H1 (cell line): Measurements from ENCODE around the gene ATP9B. TPM values are rescaled to one million over a fixed set of nuclear protein-coding genes. Genes with fewer than 3 reads are reported as not detected.
A peak's percentile ranks its signal among the peaks of the same experiment; 100 is the strongest.

Experiments used
- CTCF ChIA-PET: fragments of 300-600 bp; sonication (Branson Sonifier 250); formaldehyde crosslinking; loops from one replicate; lab custom pipeline; 2021; ENCODE audit not compliant: partially characterized antibody; lab: Charles Lee
- POLR2A ChIA-PET: fragments of 300-600 bp; sonication (Branson Sonifier 250); formaldehyde crosslinking; loops from one replicate; lab custom pipeline; 2021; ENCODE audit warnings: inconsistent platforms; ENCODE audit not compliant: partially characterized antibody; lab: Charles Lee
- DNase-seq, 2 experiments: peaks; one replicate each; pipeline versions ENCODE4 v3.0.0 to v3.0.0-alpha.2; 2010 to 2022; ENCODE audit warnings: low spot score in 2 of 2, low read depth in 1 of 2, mixed read lengths in 1 of 2
- FAIRE-seq: peaks from 2 replicates; lab custom pipeline; 2011; peaks lifted over from hg19 to GRCh38; lab: Jason Lieb, UNC
- H2AFZ ChIP-seq: 2 replicates; pipeline ENCODE4 v1.8.1; 2012; ENCODE audit warnings: low read length, inconsistent platforms
- H2AK5ac ChIP-seq: 2 replicates; pipeline ENCODE4 v1.6.1; 2013; ENCODE audit warnings: low read depth, low read length
- H2BK120ac ChIP-seq: replicated peaks from 2 replicates; pipeline ENCODE3; 2013; ENCODE audit warnings: low read depth, low read length, inconsistent platforms
- H2BK12ac ChIP-seq: 2 replicates; pipeline ENCODE4 v1.6.1; 2013; ENCODE audit warnings: low read depth, low read length
- H2BK15ac ChIP-seq: 2 replicates; pipeline ENCODE4 v1.6.1; 2013; ENCODE audit warnings: low read length
- H2BK20ac ChIP-seq: 2 replicates; pipeline ENCODE4 v1.6.1; 2013; ENCODE audit warnings: low read length
- H2BK5ac ChIP-seq: 2 replicates; pipeline ENCODE4 v1.6.1; 2013; ENCODE audit warnings: low read depth, low read length
- H3K14ac ChIP-seq: 2 replicates; pipeline ENCODE4 v1.6.1; 2013; ENCODE audit warnings: inconsistent platforms; ENCODE audit not compliant: insufficient read length
- H3K18ac ChIP-seq: 2 replicates; pipeline ENCODE4 v1.6.1; 2013; ENCODE audit warnings: low read length; ENCODE audit errors: extremely low read depth
- H3K23ac ChIP-seq: 2 replicates; pipeline ENCODE4 v1.6.1; 2013; ENCODE audit warnings: inconsistent platforms; ENCODE audit not compliant: insufficient read length
- H3K23me2 ChIP-seq: 2 replicates; pipeline ENCODE4 v1.6.1; 2013; ENCODE audit warnings: low read depth, low read length
- H3K27ac ChIP-seq: 2 replicates; pipeline ENCODE4 v1.6.1; 2011; ENCODE audit warnings: low read depth, low read length, inconsistent platforms
- H3K27me3 ChIP-seq, 4 experiments: replicated peaks in 1 of 4; 1 replicate in 1 of 4; 2 replicates in 3 of 4; pipeline versions ENCODE4 v1.6.1 to v1.8.1; 2011 to 2013; ENCODE audit warnings: low read length in 3 of 4, mild to moderate bottlenecking in 3 of 4, inconsistent platforms in 2 of 4, mixed read lengths in 2 of 4, moderate library complexity in 1 of 4; ENCODE audit not compliant: control insufficient read depth in 3 of 4, insufficient read depth in 3 of 4; ENCODE audit errors: extremely low read depth in 1 of 4
- H3K36me3 ChIP-seq, 4 experiments: 2 replicates each; pipeline versions ENCODE4 v1.6.1 to v1.8.1; 2011 to 2013; ENCODE audit warnings: mild to moderate bottlenecking in 4 of 4, low read length in 3 of 4, moderate library complexity in 2 of 4, control low read depth in 1 of 4, inconsistent platforms in 1 of 4; ENCODE audit not compliant: insufficient read depth in 4 of 4, control insufficient read depth in 2 of 4
- H3K4ac ChIP-seq: replicated peaks from 2 replicates; pipeline ENCODE3; 2013; ENCODE audit warnings: low read length, low read depth, mixed read lengths, inconsistent platforms; ENCODE audit not compliant: insufficient read length
- H3K4me1 ChIP-seq, 4 experiments: replicated peaks in 1 of 4; 1 replicate in 1 of 4; 2 replicates in 3 of 4; pipeline versions ENCODE4 v1.6.1 to v1.8.1; 2011 to 2013; ENCODE audit warnings: low read length in 3 of 4, inconsistent platforms in 2 of 4, mixed read lengths in 1 of 4; ENCODE audit not compliant: insufficient read depth in 4 of 4, control insufficient read depth in 3 of 4
- H3K4me2 ChIP-seq, 2 experiments: 2 replicates each; pipeline versions ENCODE4 v1.6.1 to v1.8.1; 2011 to 2013; ENCODE audit warnings: low read depth in 2 of 2, low read length in 2 of 2, control low read depth in 1 of 2, inconsistent platforms in 1 of 2, mild to moderate bottlenecking in 1 of 2; ENCODE audit not compliant: insufficient read depth in 1 of 2
- H3K4me3 ChIP-seq, 4 experiments: fragments of 200-600, 300-600 bp in 1 of 4; sonication (generic), shearing (Covaris generic), sonication (Bioruptor Twin) in 1 of 4; 2 replicates each; pipeline versions ENCODE4 v1.5.1 to v1.8.1; 2011 to 2016; ENCODE audit warnings: low read length in 4 of 4, low read depth in 3 of 4, control low read depth in 2 of 4, inconsistent platforms in 2 of 4, mild to moderate bottlenecking in 2 of 4, mixed read lengths in 1 of 4, moderate library complexity in 1 of 4; ENCODE audit not compliant: insufficient read depth in 2 of 4; ENCODE audit errors: extremely low read depth in 1 of 4
- H3K56ac ChIP-seq: replicated peaks from 2 replicates; pipeline ENCODE3; 2013; ENCODE audit warnings: low read depth, mild to moderate bottlenecking, mixed read lengths, low read length, inconsistent platforms; ENCODE audit not compliant: insufficient read length
- H3K79me1 ChIP-seq: 2 replicates; pipeline ENCODE4 v1.6.1; 2013; ENCODE audit warnings: low read depth, low read length, control low read depth
- H3K79me2 ChIP-seq, 2 experiments: 2 replicates each; pipeline versions ENCODE4 v1.6.1 to v1.8.1; 2012 to 2013; ENCODE audit warnings: low read length in 2 of 2, mild to moderate bottlenecking in 2 of 2, inconsistent platforms in 1 of 2; ENCODE audit not compliant: insufficient read depth in 2 of 2, control insufficient read depth in 1 of 2
- H3K9ac ChIP-seq, 4 experiments: replicated peaks in 1 of 4; 1 replicate in 1 of 4; 2 replicates in 3 of 4; pipeline versions ENCODE4 v1.6.1 to v1.8.1; 2011 to 2013; ENCODE audit warnings: low read depth in 3 of 4, low read length in 3 of 4, control low read depth in 2 of 4, mild to moderate bottlenecking in 2 of 4, moderate library complexity in 2 of 4, inconsistent platforms in 1 of 4; ENCODE audit errors: extremely low read depth in 1 of 4
- H3K9me3 ChIP-seq, 2 experiments: 2 replicates each; pipeline versions ENCODE4 v1.6.1 to v1.8.1; 2012 to 2013; ENCODE audit warnings: mild to moderate bottlenecking in 2 of 2, moderate library complexity in 2 of 2, control low read depth in 1 of 2, inconsistent platforms in 1 of 2, low read depth in 1 of 2, low read length in 1 of 2, mixed read lengths in 1 of 2; ENCODE audit not compliant: insufficient read depth in 2 of 2
- H4K20me1 ChIP-seq, 2 experiments: replicated peaks in 1 of 2; 2 replicates each; pipeline versions ENCODE3 to v1.8.1; 2011 to 2013; ENCODE audit warnings: inconsistent platforms in 2 of 2, low read length in 2 of 2, mild to moderate bottlenecking in 1 of 2; ENCODE audit not compliant: insufficient read depth in 2 of 2, control insufficient read depth in 1 of 2
- H4K5ac ChIP-seq: 2 replicates; pipeline ENCODE4 v1.6.1; 2013; ENCODE audit warnings: low read length, low read depth, mixed read lengths, inconsistent platforms; ENCODE audit not compliant: insufficient read length
- H4K8ac ChIP-seq: 2 replicates; pipeline ENCODE4 v1.8.0; 2013; ENCODE audit warnings: mild to moderate bottlenecking, moderate library complexity, low read length, inconsistent platforms; ENCODE audit not compliant: insufficient read depth; ENCODE audit errors: extremely low read depth
- H4K91ac ChIP-seq: replicated peaks from 2 replicates; pipeline ENCODE3; 2013; ENCODE audit warnings: low read length, mixed read lengths, inconsistent platforms; ENCODE audit not compliant: insufficient read length
- YY1 ChIP-seq: IDR thresholded peaks from 2 replicates; pipeline ENCODE4 v1.6.1; 2011; ENCODE audit warnings: low read depth, mild to moderate bottlenecking, low read length
- WGBS, 2 experiments: shearing (Covaris generic) in 1 of 2; methylation state at CpG; one replicate each; pipeline versions ENCODE4 v1.1.6 to v1.1.7; 2013 to 2015; ENCODE audit warnings: low lambda C conversion rate in 2 of 2, mixed read lengths in 2 of 2, inconsistent platforms in 1 of 2, low coverage in 1 of 2, missing lambda C conversion rate in 1 of 2; ENCODE audit not compliant: insufficient replicate concordance in 2 of 2, insufficient coverage in 1 of 2, insufficient read length in 1 of 2; ENCODE audit errors: extremely low coverage in 1 of 2, missing lambda C conversion rate in 1 of 2; 5-methylcytosine and 5-hydroxymethylcytosine counted together
- polyA plus RNA-seq, 7 experiments: library from polyadenylated mRNA; depleted of rRNA in 3 of 7; stranded (reverse) in 5 of 7; unstranded in 2 of 7; fragments of >200 nt in 5 of 7; fragments of 200-250 nt in 2 of 7; gene quantifications; 1 replicate in 5 of 7; 2 replicates in 1 of 7; 4 replicates in 1 of 7; pipeline versions ENCODE4 v1.2.1 to v1.2.3, GENCODE V29; 2011 to 2013; ENCODE audit warnings: missing spikeins in 2 of 7, mixed read lengths in 2 of 7
- total RNA-seq: library from RNA; stranded (reverse); fragmentation: NEBNext Ultra II Directional; extraction: Animal tissue kit (Norgen Biotek cat#: 25700); gene quantifications from 2 replicates; pipeline ENCODE4 v1.2.1, GENCODE V29; 2021

The ATP9B gene
- total and polyA plus RNA-seq, 2 of the 8 experiments (the other 6 are each of a cell fraction or from before 2014, with no cell fraction given), result 15.1 to 21.7 TPM

- H4K5ac ChIP-seq, result no peak overlapping the region
- H3K36me3 ChIP-seq, result no peaks in the 10 kb centered on the region
- ChIA-PET CTCF (interaction anchor here (0.6 to 0.8 kb wide), 2 partner anchors 20 to 81 kb away, joined by 3 read pairs; no protein-coding TSS in a partner anchor), POLR2A (interaction anchor here (1.2 kb wide), 1 partner anchor 22 kb away, joined by 3 read pairs; the partner anchor contains the start of gene ATP9B)
- no peak overlapping the region for H2BK120ac ChIP-seq
- H2BK20ac ChIP-seq, result no peak overlapping the region
- H3K27ac ChIP-seq, result no peak overlapping the region
- no peak overlapping the region for H3K23ac ChIP-seq
- no peak for TF ChIP-seq YY1
- no peaks in the 10 kb centered on the region for H4K20me1 ChIP-seq
- no peak overlapping the region for H3K4me3 ChIP-seq
- H3K9me3 ChIP-seq, result no peaks in the 10 kb centered on the region
- H3K56ac ChIP-seq, result no peak overlapping the region
- H3K4ac ChIP-seq, result no peak overlapping the region
- no peak overlapping the region for H3K18ac ChIP-seq
- no peaks in the 10 kb centered on the region for H3K4me1 ChIP-seq
- H3K79me2 ChIP-seq, result no peaks in the 10 kb centered on the region
- H4K91ac ChIP-seq, result no peak overlapping the region
- H3K9ac ChIP-seq, result no peak overlapping the region
- peak overlapping the region; percentile 18; the same call in 1 of the 2 replicates for H4K8ac ChIP-seq
- H3K23me2 ChIP-seq, result no peaks in the 10 kb centered on the region
- H2AK5ac ChIP-seq, result no peak overlapping the region
- DNase-seq (no peak), FAIRE-seq (no peak)
- no peaks in the 10 kb centered on the region for H3K27me3 ChIP-seq
- H2BK5ac ChIP-seq, result no peak overlapping the region
- no peak overlapping the region for H2BK15ac ChIP-seq
- H2AFZ ChIP-seq, result peak overlapping the region; percentile 93; the same call in 1 of the 2 replicates
- H2BK12ac ChIP-seq, result no peak overlapping the region
- no peak overlapping the region for H3K4me2 ChIP-seq
- 89% methylated on average over 14 of the region's 14 CpGs; no CpG with 5 or more reads in 1 of the 2 experiments for WGBS, 2 experiments
- H3K79me1 ChIP-seq, result no peaks in the 10 kb centered on the region
- H3K14ac ChIP-seq, result no peak overlapping the region
Measured at GRCh38 chr18:79046522-79046921, 22.7 kb upstream of the ATP9B start.
